B cell (primary cell): Measurements from ENCODE around the gene FBXL13. TPM values are rescaled to one million over a fixed set of nuclear protein-coding genes. Genes with fewer than 3 reads are reported as not detected.

Experiments used
- ATAC-seq: fragments of 200-7000 bp; cut with Tn5 transposase; one replicate; pipeline ENCODE4 v1.10.0; 2021; ENCODE audit warnings: low read depth, mild to moderate bottlenecking, moderate number of reproducible peaks, moderate library complexity
- CTCF ChIA-PET: fragments of 350-600 bp; sonication (Branson Sonifier 250); formaldehyde crosslinking; loops from one replicate; lab custom pipeline; 2021; ENCODE audit warnings: antibody characterized with exemption, inconsistent platforms; lab: Charles Lee
- POLR2A ChIA-PET: fragments of 350-600 bp; sonication (Branson Sonifier 250); formaldehyde crosslinking; loops from one replicate; lab custom pipeline; 2021; ENCODE audit warnings: antibody characterized with exemption; lab: Charles Lee
- DNase-seq: peaks from one replicate; pipeline ENCODE4 v3.0.0; 2013
- H2AFZ ChIP-seq: 2 replicates; pipeline ENCODE4 v1.6.1; 2012; ENCODE audit warnings: mild to moderate bottlenecking, low read depth, low read length; ENCODE audit not compliant: insufficient read depth, poor library complexity, severe bottlenecking
- H3K27ac ChIP-seq, 2 donors: 1 replicate in 1 of 2; 2 replicates in 1 of 2; pipeline ENCODE4 v1.5.1; 2012 to 2013; ENCODE audit warnings: low read length in 2 of 2, mild to moderate bottlenecking in 2 of 2, moderate library complexity in 1 of 2
- H3K27me3 ChIP-seq, 4 experiments: fragments of 200-600 bp in 1 of 4; sonication (generic) in 1 of 4; replicated peaks in 1 of 4; 1 replicate in 2 of 4; 2 replicates in 2 of 4; pipeline versions ENCODE4 v1.6.1 to v1.7.0; 2013 to 2016; ENCODE audit warnings: low read length in 3 of 4, mild to moderate bottlenecking in 2 of 4, mixed read lengths in 1 of 4, moderate library complexity in 1 of 4; ENCODE audit not compliant: insufficient read depth in 4 of 4, control insufficient read depth in 3 of 4; ENCODE audit errors: control extremely low read depth in 1 of 4
- H3K36me3 ChIP-seq, 2 experiments: replicated peaks in 1 of 2; 1 replicate in 1 of 2; 2 replicates in 1 of 2; pipeline versions ENCODE4 v1.6.1 to v1.7.1; 2013; ENCODE audit warnings: low read length in 1 of 2; ENCODE audit not compliant: insufficient read depth in 2 of 2, control insufficient read depth in 1 of 2; ENCODE audit errors: control extremely low read depth in 1 of 2, extremely low read depth in 1 of 2
- H3K4me1 ChIP-seq, 2 donors: fragments of 200-600 bp in 1 of 2; sonication (generic) in 1 of 2; 1 replicate in 1 of 2; 2 replicates in 1 of 2; pipeline versions ENCODE4 v1.5.1 to v1.6.1; 2013 to 2017; ENCODE audit warnings: low read length in 2 of 2; ENCODE audit not compliant: control insufficient read depth in 2 of 2, insufficient read depth in 2 of 2
- H3K4me2 ChIP-seq: replicated peaks from 2 replicates; pipeline ENCODE3; 2012; ENCODE audit warnings: mild to moderate bottlenecking, low read depth, low read length; ENCODE audit not compliant: poor library complexity, severe bottlenecking
- H3K4me3 ChIP-seq, 5 experiments: fragments of 200-600 bp in 1 of 5; sonication (generic) in 1 of 5; 1 replicate in 3 of 5; 2 replicates in 2 of 5; pipeline versions ENCODE4 v1.5.1 to v1.7.0; 2011 to 2016; ENCODE audit warnings: low read length in 4 of 5, mild to moderate bottlenecking in 4 of 5, low read depth in 2 of 5, control low read depth in 1 of 5, moderate library complexity in 1 of 5; ENCODE audit not compliant: insufficient read depth in 1 of 5; ENCODE audit errors: control extremely low read depth in 1 of 5, extremely low read depth in 1 of 5
- H3K79me2 ChIP-seq: fragments of 200-600 bp; sonication (generic); one replicate; pipeline ENCODE4 v1.6.0; 2016; ENCODE audit warnings: low read length; ENCODE audit not compliant: control insufficient read depth, insufficient read depth
- H3K9ac ChIP-seq: fragments of 200-600 bp; sonication (generic); 2 replicates; pipeline ENCODE4 v1.6.1; 2017; ENCODE audit warnings: mild to moderate bottlenecking, low read length, moderate library complexity
- H3K9me3 ChIP-seq, 3 donors: one replicate each; pipeline versions ENCODE4 v1.6.1 to v1.7.1; 2013; ENCODE audit warnings: low read length in 2 of 3; ENCODE audit not compliant: control insufficient read depth in 2 of 3, insufficient read depth in 1 of 3; ENCODE audit errors: control extremely low read depth in 1 of 3
- H4K20me1 ChIP-seq: 2 replicates; pipeline ENCODE4 v1.6.0; 2012; ENCODE audit warnings: mild to moderate bottlenecking, low read length; ENCODE audit not compliant: insufficient read depth, control insufficient read depth, poor library complexity, severe bottlenecking
- H3K27ac Mint-ChIP-seq: one replicate; pipeline ENCODE4 v1.8.0; 2021; ENCODE audit warnings: mixed read lengths
- H3K27me3 Mint-ChIP-seq: one replicate; pipeline ENCODE4 v1.8.0; 2021; ENCODE audit warnings: mixed read lengths
- H3K4me1 Mint-ChIP-seq: one replicate; pipeline ENCODE4 v1.8.0; 2021; ENCODE audit warnings: mixed read lengths
- H3K4me3 Mint-ChIP-seq: one replicate; pipeline ENCODE4 v1.8.0; 2021; ENCODE audit warnings: mixed read lengths
- H3K9me3 Mint-ChIP-seq: one replicate; pipeline ENCODE4 v1.8.0; 2022; ENCODE audit warnings: mixed read lengths; ENCODE audit not compliant: insufficient read depth
- EZH2 ChIP-seq: IDR thresholded peaks from 2 replicates; pipeline ENCODE4 v1.6.1; 2012; ENCODE audit warnings: borderline replicate concordance, low read depth, mild to moderate bottlenecking, moderate library complexity, low read length; ENCODE audit not compliant: insufficient read depth, poor library complexity, severe bottlenecking
- WGBS: methylation state at CpG from one replicate; pipeline ENCODE4 v1.1.5; 2013; ENCODE audit warnings: missing lambda C conversion rate; ENCODE audit not compliant: insufficient coverage; 5-methylcytosine and 5-hydroxymethylcytosine counted together
- intact Hi-C: fragments of 100-400 bp; cut with micrococcal nuclease; formaldehyde crosslinking; loops from one replicate; pipeline ENCODE4 v1.10.0; 2022
- polyA plus RNA-seq: library from polyadenylated mRNA; depleted of rRNA; stranded (reverse); fragments of >200 nt; gene quantifications from 2 replicates; pipeline ENCODE4 v1.2.3, GENCODE V29; 2012
- total RNA-seq, 2 donors: library from RNA; stranded (reverse); fragments of 120-200 nt in 1 of 2; gene quantifications; 1 replicate in 1 of 2; 2 replicates in 1 of 2; pipeline versions ENCODE4 v1.2.3 to v1.2.4, GENCODE V29; 2013 to 2022
- TF ChIP-seq, protein P1 (sequence below): fragments of 200-600 bp; IDR thresholded peaks from one replicate; pipeline ENCODE4 v1.8.0; 2022; ENCODE audit warnings: antibody characterized with exemption, mild to moderate bottlenecking

FBXL13 gene
- total and polyA plus RNA-seq, 2 donors (not counting 1 experiment from before 2014, with no cell fraction given): 0.22 to 4.0 TPM

GRCh38 chr7:103119791-103120291 lies 45.2 kb upstream of the FBXL13 start:
- no peak overlapping the region for H3K4me2 ChIP-seq
- 100% methylated on average over 6 of the region's 11 CpGs for WGBS

GRCh38 chr7:103117465-103117864 lies 42.9 kb upstream of the FBXL13 start:
- Mint-ChIP-seq H3K4me1 (no peaks in the 10 kb centered on the region), H3K27ac (no peak overlapping the region)

More at GRCh38 chr7:103119791-103120291, 45.2 kb upstream of the FBXL13 start:
- Mint-ChIP-seq H3K4me3 (no peak overlapping the region), H3K27ac (no peak overlapping the region), H3K27me3 (no peaks in the 10 kb centered on the region), H3K4me1 (no peaks in the 10 kb centered on the region), H3K9me3 (no peaks in the 10 kb centered on the region)
- Histone ChIP-seq H3K27ac (no peak overlapping the region), H3K4me1 (no peaks in the 10 kb centered on the region), H2AFZ (no peak overlapping the region), H4K20me1 (no peaks in the 10 kb centered on the region), H3K36me3 (peaks cover 18 to 28% of the 10 kb centered on the region in 2 experiments), H3K27me3 (no peaks in the 10 kb centered on the region), H3K4me3 (no peak overlapping the region), H3K79me2 (peaks cover 3% of the 10 kb centered on the region), H3K9ac (no peak overlapping the region), H3K9me3 (no peaks in the 10 kb centered on the region)
- ATAC-seq (no peak), DNase-seq (no peak)
- ChIA-PET CTCF (interaction anchor here (1.1 kb wide), 1 partner anchor 58 kb away, joined by 7 read pairs; no protein-coding TSS in a partner anchor), POLR2A (no interaction called here)
- TF ChIP-seq, protein P1, sequence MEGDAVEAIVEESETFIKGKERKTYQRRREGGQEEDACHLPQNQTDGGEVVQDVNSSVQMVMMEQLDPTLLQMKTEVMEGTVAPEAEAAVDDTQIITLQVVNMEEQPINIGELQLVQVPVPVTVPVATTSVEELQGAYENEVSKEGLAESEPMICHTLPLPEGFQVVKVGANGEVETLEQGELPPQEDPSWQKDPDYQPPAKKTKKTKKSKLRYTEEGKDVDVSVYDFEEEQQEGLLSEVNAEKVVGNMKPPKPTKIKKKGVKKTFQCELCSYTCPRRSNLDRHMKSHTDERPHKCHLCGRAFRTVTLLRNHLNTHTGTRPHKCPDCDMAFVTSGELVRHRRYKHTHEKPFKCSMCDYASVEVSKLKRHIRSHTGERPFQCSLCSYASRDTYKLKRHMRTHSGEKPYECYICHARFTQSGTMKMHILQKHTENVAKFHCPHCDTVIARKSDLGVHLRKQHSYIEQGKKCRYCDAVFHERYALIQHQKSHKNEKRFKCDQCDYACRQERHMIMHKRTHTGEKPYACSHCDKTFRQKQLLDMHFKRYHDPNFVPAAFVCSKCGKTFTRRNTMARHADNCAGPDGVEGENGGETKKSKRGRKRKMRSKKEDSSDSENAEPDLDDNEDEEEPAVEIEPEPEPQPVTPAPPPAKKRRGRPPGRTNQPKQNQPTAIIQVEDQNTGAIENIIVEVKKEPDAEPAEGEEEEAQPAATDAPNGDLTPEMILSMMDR: no peak
- TF ChIP-seq EZH2: no peak
- intact Hi-C loops: no loop called here

More at GRCh38 chr7:103117465-103117864, 42.9 kb upstream of the FBXL13 start:
- no peaks in the 10 kb centered on the region for H3K27me3 Mint-ChIP-seq
- H3K4me1 ChIP-seq: no peaks in the 10 kb centered on the region
- DNase-seq: no peak
- H3K36me3 ChIP-seq: peaks cover 14 to 15% of the 10 kb centered on the region in 2 experiments
- intact Hi-C loops: no loop called here
- peaks cover 3% of the 10 kb centered on the region for H3K79me2 ChIP-seq
- H3K9me3 Mint-ChIP-seq: no peaks in the 10 kb centered on the region
- no peak overlapping the region for H3K27ac ChIP-seq
- TF ChIP-seq, protein P1: no peak
- no CpG with 5 or more reads among the region's 2 CpGs for WGBS
- POLR2A ChIA-PET: no interaction called here
- H3K9me3 ChIP-seq: no peaks in the 10 kb centered on the region
- H2AFZ ChIP-seq: no peak overlapping the region
- no peak overlapping the region for H3K4me3 Mint-ChIP-seq
- H4K20me1 ChIP-seq: no peaks in the 10 kb centered on the region
- no peak overlapping the region for H3K4me3 ChIP-seq
- ATAC-seq: no peak
- CTCF ChIA-PET: no interaction called here
- no peaks in the 10 kb centered on the region for H3K27me3 ChIP-seq
- no peak overlapping the region for H3K9ac ChIP-seq
- no peak overlapping the region for H3K4me2 ChIP-seq
